ENCODE data around the gene SH3BP4. TPM values are rescaled to one million over a fixed set of nuclear protein-coding genes. Genes with fewer than 3 reads are reported as not detected.

SH3BP4 gene
- total RNA-seq, 1 donor from 2014 or later: 53.4 TPM

DNA sequence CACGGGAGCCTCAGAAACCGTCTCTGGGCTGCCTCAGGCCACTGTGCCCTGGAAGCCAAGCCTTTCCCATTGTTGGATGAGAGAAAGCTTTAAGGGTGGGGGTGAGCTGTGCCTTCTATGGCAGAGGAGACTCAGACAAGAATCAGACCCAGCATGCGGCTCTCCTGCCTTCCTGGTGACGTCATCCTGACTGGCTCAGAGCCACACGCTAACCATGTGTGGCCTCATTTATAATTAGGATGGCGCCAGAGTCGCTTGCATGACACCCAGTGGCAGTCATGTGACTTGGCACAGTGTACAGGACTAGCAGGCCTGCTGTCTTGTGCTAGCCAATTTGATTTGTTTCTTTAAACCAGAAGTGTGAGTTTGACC lies 99.1 kb downstream of the SH3BP4 start:
- H3K9me3 Mint-ChIP-seq: no peaks in the 10 kb centered on the region
- no peak overlapping the region for H2AFZ ChIP-seq (replicated peaks)
- no peaks in the 10 kb centered on the region for H3K36me3 ChIP-seq
- H3K4me3 ChIP-seq: no peak overlapping the region
- no peak overlapping the region for H3K4me3 Mint-ChIP-seq
- peaks cover 35% of the 10 kb centered on the region for H3K4me1 Mint-ChIP-seq
- no peak overlapping the region for H3K9ac ChIP-seq
- no peaks in the 10 kb centered on the region for H3K9me3 ChIP-seq (ENCODE audit: low read depth)
- H3K4me1 ChIP-seq: peaks cover 22% of the 10 kb centered on the region
- H3K27ac ChIP-seq: no peak overlapping the region
- peaks cover 27% of the 10 kb centered on the region for H4K20me1 ChIP-seq (ENCODE audit: low read depth)
- H3K4me2 ChIP-seq: no peak overlapping the region
- DNase-seq (ENCODE audit: low spot score): peak; percentile 41
- peaks cover 59% of the 10 kb centered on the region for H3K36me3 Mint-ChIP-seq
- H3K27ac Mint-ChIP-seq: no peak overlapping the region
- H3K79me2 ChIP-seq (ENCODE audit: low read depth): peaks cover 57% of the 10 kb centered on the region
- no peaks in the 10 kb centered on the region for H3K27me3 ChIP-seq
- peaks cover 13% of the 10 kb centered on the region for H3F3A ChIP-seq (ENCODE audit: low read depth)
- no peaks in the 10 kb centered on the region for H3K27me3 Mint-ChIP-seq (ENCODE audit: insufficient read depth, low read depth)
- TF ChIP-seq EZH2phosphoT487 (IDR thresholded peaks at IDR 0.05): no peak
- TF ChIP-seq, protein P1, sequence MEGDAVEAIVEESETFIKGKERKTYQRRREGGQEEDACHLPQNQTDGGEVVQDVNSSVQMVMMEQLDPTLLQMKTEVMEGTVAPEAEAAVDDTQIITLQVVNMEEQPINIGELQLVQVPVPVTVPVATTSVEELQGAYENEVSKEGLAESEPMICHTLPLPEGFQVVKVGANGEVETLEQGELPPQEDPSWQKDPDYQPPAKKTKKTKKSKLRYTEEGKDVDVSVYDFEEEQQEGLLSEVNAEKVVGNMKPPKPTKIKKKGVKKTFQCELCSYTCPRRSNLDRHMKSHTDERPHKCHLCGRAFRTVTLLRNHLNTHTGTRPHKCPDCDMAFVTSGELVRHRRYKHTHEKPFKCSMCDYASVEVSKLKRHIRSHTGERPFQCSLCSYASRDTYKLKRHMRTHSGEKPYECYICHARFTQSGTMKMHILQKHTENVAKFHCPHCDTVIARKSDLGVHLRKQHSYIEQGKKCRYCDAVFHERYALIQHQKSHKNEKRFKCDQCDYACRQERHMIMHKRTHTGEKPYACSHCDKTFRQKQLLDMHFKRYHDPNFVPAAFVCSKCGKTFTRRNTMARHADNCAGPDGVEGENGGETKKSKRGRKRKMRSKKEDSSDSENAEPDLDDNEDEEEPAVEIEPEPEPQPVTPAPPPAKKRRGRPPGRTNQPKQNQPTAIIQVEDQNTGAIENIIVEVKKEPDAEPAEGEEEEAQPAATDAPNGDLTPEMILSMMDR (IDR thresholded peaks at IDR 0.05): no peak

DNA sequence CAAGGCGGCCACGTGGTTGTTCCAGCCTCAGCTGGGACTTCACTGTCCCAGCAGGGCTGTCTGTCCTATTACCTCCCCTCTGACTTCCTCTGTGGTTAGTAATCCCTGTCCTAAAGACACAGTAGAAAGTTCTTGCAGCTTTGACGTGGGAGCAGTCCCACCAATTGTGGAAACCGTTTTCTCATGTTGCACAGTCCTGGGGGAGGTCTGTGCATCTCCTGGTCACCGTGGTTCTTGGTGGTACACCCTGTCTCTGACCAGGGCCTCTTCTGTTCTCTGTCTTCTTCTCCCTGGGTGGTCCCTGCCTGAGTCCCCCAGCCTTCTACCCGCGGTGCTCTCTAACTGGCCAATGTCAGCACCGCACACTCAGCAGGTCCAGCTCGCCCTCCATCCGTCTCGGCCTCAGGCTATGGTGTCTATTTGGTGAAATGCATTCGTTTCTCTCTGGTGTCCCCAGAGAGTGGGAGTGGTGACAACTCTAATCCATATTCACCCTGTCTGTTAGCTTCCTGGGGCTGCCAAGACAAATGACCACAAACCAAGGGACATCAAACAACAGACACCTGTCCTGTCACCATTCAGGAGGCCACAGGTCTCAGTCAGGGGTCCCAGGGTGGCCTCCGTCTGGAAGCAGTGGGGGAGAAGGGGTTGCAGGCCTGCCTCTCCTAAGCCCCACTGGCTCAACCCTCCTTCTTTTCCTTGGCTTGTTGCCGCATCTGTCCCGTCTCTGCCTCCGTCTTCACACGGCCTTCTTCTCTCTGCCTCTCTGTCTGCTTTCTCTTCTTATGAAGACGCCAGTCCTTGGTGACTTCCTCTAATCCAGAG lies 99.8 kb downstream of the SH3BP4 start:
- no peak overlapping the region for H3K9ac ChIP-seq
- H3K27me3 ChIP-seq: no peaks in the 10 kb centered on the region
- H3K36me3 ChIP-seq: no peaks in the 10 kb centered on the region
- H3K4me1 ChIP-seq: peaks cover 22% of the 10 kb centered on the region
- H3K9me3 ChIP-seq (ENCODE audit: low read depth): no peaks in the 10 kb centered on the region
- no peaks in the 10 kb centered on the region for H3K9me3 Mint-ChIP-seq
- H3K36me3 Mint-ChIP-seq: peaks cover 53% of the 10 kb centered on the region
- no peak overlapping the region for H3K4me3 Mint-ChIP-seq
- peaks cover 35% of the 10 kb centered on the region for H3K4me1 Mint-ChIP-seq
- no peak overlapping the region for H2AFZ ChIP-seq (replicated peaks)
- no peak overlapping the region for H3K27ac ChIP-seq
- no peak overlapping the region for H3K4me3 ChIP-seq
- H3K79me2 ChIP-seq (ENCODE audit: low read depth): peaks cover 50% of the 10 kb centered on the region
- no peaks in the 10 kb centered on the region for H3K27me3 Mint-ChIP-seq (ENCODE audit: insufficient read depth, low read depth)
- H3K27ac Mint-ChIP-seq: peak overlapping the region; percentile 93
- no peak overlapping the region for H3K4me2 ChIP-seq
- TF ChIP-seq, protein P1 (IDR thresholded peaks at IDR 0.05): no peak
- no peak for TF ChIP-seq EZH2phosphoT487 (IDR thresholded peaks at IDR 0.05)
- no peak for TF ChIP-seq EZH2 (IDR thresholded peaks at IDR 0.05)
- no peak for DNase-seq (ENCODE audit: low spot score)
- peaks cover 27% of the 10 kb centered on the region for H4K20me1 ChIP-seq (ENCODE audit: low read depth)
- H3F3A ChIP-seq (ENCODE audit: low read depth): peaks cover 13% of the 10 kb centered on the region

DNA sequence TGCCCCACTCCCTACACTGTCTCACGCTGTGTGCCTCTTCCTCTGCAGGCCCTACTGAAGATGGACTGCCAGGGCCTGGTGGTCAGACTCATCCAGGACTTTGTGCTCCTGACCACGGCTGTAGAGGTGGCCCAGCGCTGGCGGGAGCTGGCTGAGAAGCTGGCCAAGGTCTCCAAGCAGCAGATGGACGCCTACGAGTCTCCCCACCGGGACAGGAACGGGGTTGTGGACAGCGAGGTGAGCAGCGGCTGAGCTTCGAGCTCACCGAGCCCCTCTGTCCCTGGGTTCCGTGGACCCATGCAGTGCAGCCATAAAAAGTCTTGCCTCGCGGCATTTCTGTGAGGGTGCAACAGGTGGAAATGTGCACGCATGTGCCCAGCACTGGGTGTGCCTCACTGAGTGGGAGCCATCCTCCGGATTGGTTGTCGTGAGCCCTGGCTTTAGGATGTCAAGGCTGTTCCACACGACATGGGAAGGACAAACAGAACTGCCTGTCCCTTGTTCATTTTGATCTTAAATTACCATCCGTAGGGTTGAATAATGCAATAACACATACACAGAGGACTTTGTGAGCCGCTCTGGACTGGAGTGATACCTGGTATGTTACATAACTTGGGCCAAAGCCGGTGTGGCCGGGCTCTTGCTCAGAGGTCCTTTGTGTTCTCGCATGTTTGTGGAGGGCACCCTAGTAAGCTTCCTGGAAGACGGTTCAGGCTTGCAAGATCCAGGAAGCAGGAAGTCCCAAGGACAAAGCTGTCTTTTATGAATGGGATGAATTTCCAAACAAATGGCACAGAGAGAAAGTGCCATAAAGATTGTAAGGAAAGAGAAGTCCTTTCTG lies 100.9 kb downstream of the SH3BP4 start:
- H3K79me2 ChIP-seq (ENCODE audit: low read depth): peaks cover 39% of the 10 kb centered on the region
- no peak overlapping the region for H3K9ac ChIP-seq
- Mint-ChIP-seq H3K27me3 (ENCODE audit: insufficient read depth, low read depth) (no peaks in the 10 kb centered on the region), H3K9me3 (no peaks in the 10 kb centered on the region), H3K27ac (peak overlapping the region; percentile 47), H3K4me3 (no peak overlapping the region), H3K36me3 (peaks cover 43% of the 10 kb centered on the region), H3K4me1 (peaks cover 31% of the 10 kb centered on the region)
- H3K4me1 ChIP-seq: peaks cover 22% of the 10 kb centered on the region
- no peak for DNase-seq (ENCODE audit: low spot score)
- TF ChIP-seq EZH2 (IDR thresholded peaks at IDR 0.05) (no peak), EZH2phosphoT487 (IDR thresholded peaks at IDR 0.05) (no peak)
- TF ChIP-seq, protein P1 (IDR thresholded peaks at IDR 0.05): no peak
- no peak overlapping the region for H3K4me2 ChIP-seq
- no peak overlapping the region for H3K27ac ChIP-seq
- H4K20me1 ChIP-seq (ENCODE audit: low read depth): peaks cover 27% of the 10 kb centered on the region
- no peak overlapping the region for H3K4me3 ChIP-seq
- H3K9me3 ChIP-seq (ENCODE audit: low read depth): no peaks in the 10 kb centered on the region
- no peaks in the 10 kb centered on the region for H3K36me3 ChIP-seq
- no peaks in the 10 kb centered on the region for H3K27me3 ChIP-seq
- H2AFZ ChIP-seq (replicated peaks): no peak overlapping the region
- peaks cover 13% of the 10 kb centered on the region for H3F3A ChIP-seq (ENCODE audit: low read depth)

Measured in neural progenitor cell (in vitro differentiated cells).